SH-SY5Y (cell line): Measurements from ENCODE around the gene CLCA4.

Experiments
- GATA2 ChIP-seq: IDR thresholded peaks from 2 replicates; pipeline ENCODE4 v1.6.1; 2011; ENCODE audit warnings: mild to moderate bottlenecking, low read depth, low read length
- GATA3 ChIP-seq: IDR thresholded peaks from 2 replicates; pipeline ENCODE4 v1.6.1; 2011; ENCODE audit warnings: low read depth, mild to moderate bottlenecking, low read length, moderate library complexity

- no peak for TF ChIP-seq GATA2
- TF ChIP-seq GATA3: no peak
Observed at GRCh38 chr1:86567341-86567740, 20.5 kb downstream of the CLCA4 start.
